HUES6 (cell line): ENCODE results near the gene NUSAP1.
"Not testable (repeated sequence)": the region's sequence is repeated elsewhere in the genome, so short reads cannot be mapped to it uniquely, and the experiment has no call there.

Experiments used
- H3K27ac ChIP-seq: 2 replicates; pipeline ENCODE4 v1.7.0; 2013; ENCODE audit warnings: low read depth, mild to moderate bottlenecking, low read length, inconsistent platforms
- H3K27me3 ChIP-seq: 2 replicates; pipeline ENCODE4 v1.6.1; 2013; ENCODE audit warnings: low read length; ENCODE audit not compliant: control insufficient read depth, insufficient read depth
- H3K36me3 ChIP-seq: 2 replicates; pipeline ENCODE4 v1.6.1; 2013; ENCODE audit warnings: low read length; ENCODE audit not compliant: control insufficient read depth, insufficient read depth
- H3K4me1 ChIP-seq: 2 replicates; pipeline ENCODE4 v1.6.1; 2013; ENCODE audit warnings: low read length; ENCODE audit not compliant: control insufficient read depth, insufficient read depth
- H3K4me3 ChIP-seq: 2 replicates; pipeline ENCODE4 v1.5.1; 2013; ENCODE audit warnings: low read depth, low read length
- H3K9ac ChIP-seq: one replicate; pipeline ENCODE4 v1.6.1; 2013; ENCODE audit warnings: mild to moderate bottlenecking, low read length
- H3K9me3 ChIP-seq: 2 replicates; pipeline ENCODE4 v1.6.1; 2013; ENCODE audit warnings: low read depth, low read length; ENCODE audit not compliant: control insufficient read depth, insufficient read depth

NUSAP1 gene

GRCh38 chr15:41332194-41333025, at the start of gene NUSAP1, which contains the start of gene OIP5:
Gene NUSAP1 (plus strand): TSS chr15:41332881. CDS start chr15:41332958, 77 bp downstream.
Gene OIP5 (minus strand): TSS chr15:41332591. CDS start chr15:41332561, 30 bp downstream.
- H3K27me3 ChIP-seq, result no peaks in the 10 kb centered on the region

GRCh38 chr15:41282980-41283652, 49.6 kb upstream of the NUSAP1 start:
- H3K27me3 ChIP-seq, H3K9me3 ChIP-seq: not testable (repeated sequence)
- peak overlapping the region; percentile 94 for H3K4me3 ChIP-seq
- peak overlapping the region; percentile 95 for H3K27ac ChIP-seq
- H3K9ac ChIP-seq, result peak overlapping the region; percentile 97
- peaks cover 53% of the 10 kb centered on the region for H3K36me3 ChIP-seq
- peaks cover 19% of the 10 kb centered on the region for H3K4me1 ChIP-seq

More at GRCh38 chr15:41332194-41333025, at the start of gene NUSAP1, which contains the start of gene OIP5:
- Histone ChIP-seq H3K9me3 (no peaks in the 10 kb centered on the region), H3K4me1 (no peaks in the 10 kb centered on the region), H3K27ac (peak within 1 kb of the TSS; percentile 82), H3K9ac (peak within 1 kb of the TSS; percentile 95), H3K36me3 (peaks cover 14% of the 10 kb centered on the region), H3K4me3 (peak within 1 kb of the TSS; percentile 91)

GRCh38 chr15:41283653-41284426, 48.8 kb upstream of the NUSAP1 start:
- H3K27ac ChIP-seq, result peak overlapping the region; percentile 95
- H3K27me3 ChIP-seq, result no peaks in the 10 kb centered on the region
- H3K4me1 ChIP-seq, result peaks cover 26% of the 10 kb centered on the region
- peaks cover 55% of the 10 kb centered on the region for H3K36me3 ChIP-seq
- peak overlapping the region; percentile 94 for H3K4me3 ChIP-seq
- H3K9ac ChIP-seq, result peak overlapping the region; percentile 97
- no peaks in the 10 kb centered on the region for H3K9me3 ChIP-seq

GRCh38 chr15:41284427-41285177, 48.1 kb upstream of the NUSAP1 start:
- Histone ChIP-seq H3K4me1 (peaks cover 26% of the 10 kb centered on the region), H3K36me3 (peaks cover 55% of the 10 kb centered on the region)

GRCh38 chr15:41285285-41285684, 47.4 kb upstream of the NUSAP1 start:
- peak overlapping the region; percentile 94 for H3K4me3 ChIP-seq
- no peaks in the 10 kb centered on the region for H3K27me3 ChIP-seq
- peak overlapping the region; percentile 97 for H3K9ac ChIP-seq
- peaks cover 26% of the 10 kb centered on the region for H3K4me1 ChIP-seq
- peaks cover 53% of the 10 kb centered on the region for H3K36me3 ChIP-seq
- peak overlapping the region; percentile 95 for H3K27ac ChIP-seq
- no peaks in the 10 kb centered on the region for H3K9me3 ChIP-seq

More at GRCh38 chr15:41284427-41285177, 48.1 kb upstream of the NUSAP1 start:
- Histone ChIP-seq H3K9me3 (no peaks in the 10 kb centered on the region), H3K4me3 (peak overlapping the region; percentile 94), H3K9ac (peak overlapping the region; percentile 97), H3K27ac (peak overlapping the region; percentile 95), H3K27me3 (no peaks in the 10 kb centered on the region)

- peaks cover 68% of the 10 kb centered on the region for H3K36me3 ChIP-seq
- H3K27me3 ChIP-seq, result no peaks in the 10 kb centered on the region
- H3K27ac ChIP-seq, result peak overlapping the region; percentile 41; the same call in 1 of the 2 replicates
- no peak overlapping the region for H3K9ac ChIP-seq
- H3K4me3 ChIP-seq, result no peak overlapping the region
- H3K9me3 ChIP-seq, result no peaks in the 10 kb centered on the region
- H3K4me1 ChIP-seq, result peaks cover 26% of the 10 kb centered on the region
Observed at GRCh38 chr15:41286665-41287333, 45.9 kb upstream of the NUSAP1 start.

- Histone ChIP-seq H3K36me3 (peaks cover 76% of the 10 kb centered on the region), H3K9ac (peak overlapping the region; percentile 70), H3K27ac (peak overlapping the region; percentile 55; the same call in 1 of the 2 replicates), H3K4me1 (peaks cover 16% of the 10 kb centered on the region), H3K9me3 (no peaks in the 10 kb centered on the region), H3K4me3 (no peak overlapping the region; the same call in 1 of the 2 replicates), H3K27me3 (no peaks in the 10 kb centered on the region)
Observed at GRCh38 chr15:41288464-41288863, 44.2 kb upstream of the NUSAP1 start.

- Histone ChIP-seq H3K36me3 (peaks cover 85% of the 10 kb centered on the region), H3K4me1 (peaks cover 16% of the 10 kb centered on the region), H3K27me3 (no peaks in the 10 kb centered on the region), H3K27ac (no peak overlapping the region), H3K4me3 (no peak overlapping the region), H3K9me3 (no peaks in the 10 kb centered on the region), H3K9ac (no peak overlapping the region)
Observed at GRCh38 chr15:41289953-41290352, 42.7 kb upstream of the NUSAP1 start.

GRCh38 chr15:41291065-41291631, 41.5 kb upstream of the NUSAP1 start:
- no peak overlapping the region for H3K27ac ChIP-seq
- no peaks in the 10 kb centered on the region for H3K9me3 ChIP-seq
- H3K27me3 ChIP-seq, result no peaks in the 10 kb centered on the region
- H3K4me3 ChIP-seq, result no peak overlapping the region
- peaks cover 10% of the 10 kb centered on the region; the same call in 1 of the 2 replicates for H3K4me1 ChIP-seq
- H3K36me3 ChIP-seq, result peaks cover 84% of the 10 kb centered on the region
- H3K9ac ChIP-seq, result no peak overlapping the region
